GM19463 (cell line): ENCODE results near the gene PELO.

Experiments used
- ATAC-seq: cut with Tn5 transposase; IDR thresholded peaks from one replicate; pipeline ENCODE4 v1.9.1; 2021; ENCODE audit warnings: mild to moderate bottlenecking, moderate library complexity; ENCODE audit not compliant: unreplicated experiment

The PELO gene

GRCh38 chr5:52827815-52828214, 40.1 kb downstream of the PELO start:
- no peak for ATAC-seq

GRCh38 chr5:52829664-52830063, 41.9 kb downstream of the PELO start:
- ATAC-seq = no peak

- no peak for ATAC-seq
These were observed 42.9 kb downstream of the PELO start for GRCh38 chr5:52830650-52831049.

GRCh38 chr5:52831786-52832511, 44.2 kb downstream of the PELO start:
- no peak for ATAC-seq

GRCh38 chr5:52834320-52834719, 46.6 kb downstream of the PELO start:
- no peak for ATAC-seq

GRCh38 chr5:52837068-52837467, 49.4 kb downstream of the PELO start:
- no peak for ATAC-seq
